K562 (cell line): ENCODE measurements around the gene NPC1L1. TPM values are rescaled to one million over a fixed set of nuclear protein-coding genes. Genes with fewer than 3 reads are reported as not detected.

Experiments
- ATAC-seq: fragments of 200-7000 bp; cut with Tn5 transposase; 3 replicates; pipeline ENCODE4 v1.9.1; 2020; ENCODE audit warnings: moderate library complexity
- BruUV-seq: library from RNA; stranded (reverse); fragments of 400-500 nt; replicated peaks from 2 replicates; lab custom pipeline; 2021; lab: Mats Ljungman, UMichigan
- CTCF ChIA-PET: fragments of 300-600 bp; formaldehyde crosslinking; extraction: SDS; loops from one replicate; lab custom pipeline; 2021; ENCODE audit warnings: low intra/inter-chr PET ratio; lab: Yijun Ruan, JAX
- POLR2A ChIA-PET: fragments of 300-600, 350-650 bp; sonication (Branson Sonifier 250); formaldehyde crosslinking; extraction: SDS; loops from one replicate; lab custom pipeline; 2021; ENCODE audit warnings: antibody characterized with exemption, inconsistent platforms; lab: Yijun Ruan, JAX
- DNase-seq, 4 experiments: peaks; one replicate each; pipeline versions ENCODE4 v3.0.0 to v3.0.0-alpha.2; 2011 to 2018; ENCODE audit warnings: low spot score in 3 of 4, mixed read lengths in 3 of 4; ENCODE audit errors: extremely low read depth in 1 of 4
- FAIRE-seq: peaks from 2 replicates; lab custom pipeline; 2011; peaks lifted over from hg19 to GRCh38; lab: Jason Lieb, UNC
- H2AFZ ChIP-seq: 2 replicates; pipeline ENCODE4 v1.6.0; 2011; ENCODE audit warnings: low read depth, low read length, control low read depth, inconsistent platforms
- H3K27ac ChIP-seq: fragments of 200-600 bp; 3 replicates; pipeline ENCODE4 v1.8.0; 2011; ENCODE audit warnings: low read depth, mild to moderate bottlenecking, control low read depth, inconsistent platforms, low read length, moderate library complexity, mixed read lengths; ENCODE audit errors: extremely low read depth
- H3K27me3 ChIP-seq, 2 experiments: fragments of 300-600 bp in 1 of 2; 2 replicates in 1 of 2; 3 replicates in 1 of 2; pipeline versions ENCODE4 v1.6.0 to v1.8.0; 2011; ENCODE audit warnings: inconsistent platforms in 2 of 2, low read length in 2 of 2, mild to moderate bottlenecking in 1 of 2, mixed read lengths in 1 of 2, moderate library complexity in 1 of 2; ENCODE audit not compliant: control insufficient read depth in 2 of 2, insufficient read depth in 2 of 2
- H3K36me3 ChIP-seq: fragments of 300-600 bp; 3 replicates; pipeline ENCODE4 v1.8.0; 2011; ENCODE audit warnings: mild to moderate bottlenecking, low read length, inconsistent platforms; ENCODE audit not compliant: control insufficient read depth, insufficient read depth
- H3K4me1 ChIP-seq, 2 experiments: fragments of 200-600 bp in 1 of 2; replicated peaks in 1 of 2; 2 replicates in 1 of 2; 3 replicates in 1 of 2; pipeline versions ENCODE4 v1.5.1 to v1.8.0; 2011; ENCODE audit warnings: inconsistent platforms in 2 of 2, low read length in 2 of 2, mild to moderate bottlenecking in 1 of 2, mixed read lengths in 1 of 2, moderate library complexity in 1 of 2; ENCODE audit not compliant: control insufficient read depth in 2 of 2, insufficient read depth in 2 of 2
- H3K4me2 ChIP-seq: 2 replicates; pipeline ENCODE4 v1.6.1; 2011; ENCODE audit warnings: low read length, control low read depth, inconsistent platforms, mixed read lengths; ENCODE audit not compliant: insufficient read depth
- H3K4me3 ChIP-seq: fragments of 200-600 bp; sonication (generic), shearing (Covaris generic); 2 replicates; pipeline ENCODE4 v1.5.1; 2016; ENCODE audit warnings: control low read depth, inconsistent platforms
- H3K79me2 ChIP-seq: fragments of 200-600 bp; 3 replicates; pipeline ENCODE4 v1.8.0; 2011; ENCODE audit warnings: low read length, inconsistent platforms; ENCODE audit not compliant: control insufficient read depth, insufficient read depth
- H3K9ac ChIP-seq, 2 experiments: 2 replicates each; pipeline versions ENCODE4 v1.6.0 to v1.6.1; 2011; ENCODE audit warnings: low read depth in 2 of 2, low read length in 2 of 2, control low read depth in 1 of 2, inconsistent platforms in 1 of 2, mild to moderate bottlenecking in 1 of 2, mixed read lengths in 1 of 2; ENCODE audit not compliant: insufficient read depth in 1 of 2
- H3K9me1 ChIP-seq: one replicate; pipeline ENCODE4 v1.6.0; 2011; ENCODE audit warnings: inconsistent platforms, mild to moderate bottlenecking, low read length, moderate library complexity; ENCODE audit not compliant: control insufficient read depth, insufficient read depth
- H3K9me3 ChIP-seq: replicated peaks from 2 replicates; pipeline ENCODE4 v1.5.1; 2011; ENCODE audit warnings: low read depth, low read length, inconsistent platforms; ENCODE audit not compliant: control insufficient read depth, insufficient read depth
- H4K20me1 ChIP-seq: replicated peaks from 2 replicates; pipeline ENCODE4 v1.6.1; 2011; ENCODE audit warnings: low read length, inconsistent platforms, mixed read lengths; ENCODE audit not compliant: control insufficient read depth, insufficient read depth
- CBX3 ChIP-seq, 2 experiments: IDR thresholded peaks; 1 replicate in 1 of 2; 2 replicates in 1 of 2; pipeline ENCODE4 v1.6.1; 2012; ENCODE audit warnings: inconsistent platforms in 2 of 2, low read length in 2 of 2, borderline replicate concordance in 1 of 2, control low read depth in 1 of 2
- CLOCK ChIP-seq: fragments of 250-450 bp; sonication (Bioruptor Pico); IDR thresholded peaks from 2 replicates; pipeline ENCODE4 v1.4.0; 2020; ENCODE audit warnings: mild to moderate bottlenecking, moderate library complexity, borderline replicate concordance
- CUX1 ChIP-seq: fragments of 200-800 bp; sonication (Bioruptor generic); IDR thresholded peaks from 2 replicates; pipeline ENCODE4 v1.6.1; 2016; ENCODE audit warnings: missing genetic modification characterization, missing compliant biosample characterization
- HLTF ChIP-seq: fragments of 450-650 bp; IDR thresholded peaks from 2 replicates; pipeline ENCODE4 v1.6.1; 2016
- HMBOX1 ChIP-seq: sonication (generic); IDR thresholded peaks from 2 replicates; pipeline ENCODE4 v1.6.1; 2016
- HNRNPK ChIP-seq: fragments of 200-400 bp; formaldehyde crosslinking; IDR thresholded peaks from one replicate; pipeline ENCODE4 v1.6.1; 2018; ENCODE audit warnings: mild to moderate bottlenecking, low read depth, low read length; ENCODE audit not compliant: poor library complexity, severe bottlenecking
- HNRNPUL1 ChIP-seq: fragments of 200-400 bp; formaldehyde crosslinking; IDR thresholded peaks from 2 replicates; pipeline ENCODE4 v1.6.1; 2017; ENCODE audit warnings: low read length
- ILK ChIP-seq: fragments of 450-650 bp; IDR thresholded peaks from 2 replicates; pipeline ENCODE4 v1.6.1; 2016; ENCODE audit warnings: missing genetic modification characterization, low read depth, mild to moderate bottlenecking, missing compliant biosample characterization, moderate library complexity, borderline replicate concordance
- KAT2B ChIP-seq: IDR thresholded peaks from one replicate; pipeline ENCODE4 v1.6.1; 2012; ENCODE audit warnings: low read depth, mild to moderate bottlenecking, control low read depth, inconsistent platforms, low read length, moderate library complexity
- L3MBTL2 ChIP-seq: fragments of 450-650 bp; IDR thresholded peaks from 2 replicates; pipeline ENCODE4 v1.6.1; 2016; ENCODE audit warnings: mild to moderate bottlenecking, moderate library complexity
- RNF2 ChIP-seq: sonication (generic); IDR thresholded peaks from 2 replicates; pipeline ENCODE4 v1.6.1; 2016
- TSC22D4 ChIP-seq: fragments of 450-650 bp; IDR thresholded peaks from 2 replicates; pipeline ENCODE4 v1.6.1; 2016; ENCODE audit warnings: missing genetic modification characterization, missing biosample characterization, control low read depth
- ZNF316 ChIP-seq: fragments of 450-650 bp; IDR thresholded peaks from 2 replicates; pipeline ENCODE4 v1.6.1; 2016
- ZNF445 ChIP-seq: fragments of 250-450 bp; sonication (Bioruptor Pico); IDR thresholded peaks from 2 replicates; pipeline ENCODE4 v1.4.0; 2020; ENCODE audit warnings: low read depth, mild to moderate bottlenecking, moderate library complexity
- ZZZ3 ChIP-seq: fragments of 450-650 bp; IDR thresholded peaks from 2 replicates; pipeline ENCODE4 v1.6.1; 2016; ENCODE audit warnings: antibody characterized with exemption, mild to moderate bottlenecking, moderate library complexity
- WGBS: fragments of 100-300 bp; shearing (Covaris generic); methylation state at CpG from one replicate; pipeline ENCODE4 v1.1.6; 2016; ENCODE audit warnings: low coverage, mixed read lengths; ENCODE audit not compliant: insufficient coverage; ENCODE audit errors: missing lambda C conversion rate; 5-methylcytosine and 5-hydroxymethylcytosine counted together
- in situ Hi-C: fragments of 300-500 bp; cut with MboI; formaldehyde crosslinking; loops from 4 replicates; pipeline ENCODE4 v1.15.0; 2018; ENCODE audit warnings: inconsistent platforms, mixed read lengths
- intact Hi-C: fragments of 100-400 bp; cut with micrococcal nuclease; formaldehyde crosslinking; loops from 2 replicates; pipeline ENCODE4 v1.14.2; 2022
- polyA plus RNA-seq, 8 experiments: library from polyadenylated mRNA; depleted of rRNA in 4 of 8; stranded (reverse) in 5 of 8; unstranded in 3 of 8; fragments of >200 nt; fragmentation: Nextera tagmentation in 2 of 8; fragmentation: Illumina TruSeq in 1 of 8; extraction: Ambion mirVana in 2 of 8; extraction: Trizol in 1 of 8; gene quantifications; 2 replicates each; pipeline versions ENCODE4 v1.2.1 to v1.2.3, GENCODE V29; 2011 to 2014; ENCODE audit warnings: inconsistent platforms in 1 of 8, missing spikeins in 1 of 8
- total RNA-seq, 7 experiments: library from RNA; depleted of rRNA in 6 of 7; stranded (reverse); fragments of >200 nt in 6 of 7; fragmentation: Illumina TruSeq in 2 of 7; extraction: Trizol in 2 of 7; gene quantifications; 2 replicates each; pipeline versions ENCODE4 v1.2.1 to v1.2.3, GENCODE V29; 2011 to 2021; ENCODE audit warnings: low replicate concordance in 1 of 7

NPC1L1 gene
- total and polyA plus RNA-seq, 9 of the 15 experiments (the other 6 are each of a cell fraction or from before 2014, with no cell fraction given), result 0.01 to 0.18 (median 0.07) TPM; not detected in 4

- no peak overlapping the region for H3K4me2 ChIP-seq
- H3K27ac ChIP-seq, result no peak overlapping the region
- no TSS peak for BruUV-seq
- H3K4me1 ChIP-seq, result peaks cover 2 to 22% of the 10 kb centered on the region in 2 experiments; a peak in 3 of 5 replicates
- intact Hi-C loops (loop anchor here (5.0 kb wide), 1 partner anchor 71 kb away; no protein-coding TSS in a partner anchor), in situ Hi-C loops (no loop called here)
- H3K9me1 ChIP-seq, result no peaks in the 10 kb centered on the region
- peak overlapping the region; percentile 56; the same call in 1 of the 2 replicates for H2AFZ ChIP-seq
- WGBS, result 44% methylated on average over 1 of the region's 1 CpG
- H3K36me3 ChIP-seq, result no peaks in the 10 kb centered on the region
- CTCF ChIA-PET, result no interaction called here
- no peak overlapping the region for H3K9ac ChIP-seq
- POLR2A ChIA-PET, result no interaction called here
- H3K4me3 ChIP-seq, result no peak overlapping the region
- no peaks in the 10 kb centered on the region for H3K9me3 ChIP-seq
- H3K27me3 ChIP-seq, result no peaks in the 10 kb centered on the region
- H4K20me1 ChIP-seq, result no peaks in the 10 kb centered on the region
- no peak for ATAC-seq
- no peaks in the 10 kb centered on the region for H3K79me2 ChIP-seq
- no peak for DNase-seq
- FAIRE-seq, result no peak
- TF ChIP-seq CLOCK (CRISPR knock-in tag) (no peak), ZNF316 (peak; percentile 82), RNF2 (no peak), KAT2B (no peak), CUX1 (CRISPR knock-in tag) (no peak), HNRNPUL1 (no peak), CBX3 (IDR thresholded peaks at IDR 0.05; ENCODE audit: borderline replicate concordance in 1 of 2, low read length in 2 of 2) (no peak), ZNF445 (CRISPR knock-in tag) (no peak), TSC22D4 (tag) (no peak), HMBOX1 (no peak), HLTF (no peak), L3MBTL2 (no peak), HNRNPK (no peak), ILK (tag) (no peak), ZZZ3 (no peak)
Observed at GRCh38 chr7:44496385-44496784, 44.7 kb downstream of the NPC1L1 start.
